Loucy (cell line): ENCODE measurements around the gene HYAL3.

ENCODE experiments used
- CTCF ChIP-seq: fragments of 200-600 bp; sonication (generic); conservative IDR thresholded peaks from 2 replicates; pipeline ENCODE4 v1.5.1; 2014; ENCODE audit warnings: mild to moderate bottlenecking, antibody characterized with exemption, low read length
- EZH2phosphoT487 ChIP-seq: fragments of 200-600 bp; IDR thresholded peaks from 2 replicates; pipeline ENCODE4 v1.6.1; 2018; ENCODE audit warnings: antibody characterized with exemption, mild to moderate bottlenecking, moderate library complexity, borderline replicate concordance

- no peak for TF ChIP-seq CTCF
- no peak for TF ChIP-seq EZH2phosphoT487
Observed at GRCh38 chr3:50242851-50243542, 56.2 kb downstream of the HYAL3 start.
